HepG2 (cell line): ENCODE results near the gene JMJD1C. TPM values are rescaled to one million over a fixed set of nuclear protein-coding genes. Genes with fewer than 3 reads are reported as not detected.
A peak's percentile ranks its signal among the peaks of the same experiment; 100 is the strongest.

Source experiments
- CCDC6 ChIP-seq: sonication (generic); formaldehyde crosslinking; IDR thresholded peaks from 2 replicates; pipeline ENCODE4 v1.8.1; 2022; ENCODE audit warnings: mild to moderate bottlenecking, missing genetic modification reagents, moderate library complexity
- FOXK1 ChIP-seq: sonication (generic); formaldehyde crosslinking; IDR thresholded peaks from 2 replicates; pipeline ENCODE4 v1.4.0; 2020; ENCODE audit warnings: low read depth, missing genetic modification reagents, borderline replicate concordance
- KDM4B ChIP-seq: sonication (generic); formaldehyde crosslinking; IDR thresholded peaks from 2 replicates; pipeline ENCODE4 v1.4.0; 2020; ENCODE audit warnings: missing genetic modification reagents
- NKX3-1 ChIP-seq: sonication (generic); formaldehyde crosslinking; IDR thresholded peaks from 2 replicates; pipeline ENCODE4 v1.5.0; 2020; ENCODE audit warnings: missing genetic modification reagents
- NR1H2 ChIP-seq: sonication (generic); formaldehyde crosslinking; IDR thresholded peaks from 2 replicates; pipeline ENCODE4 v1.8.1; 2022; ENCODE audit warnings: low read depth, missing genetic modification reagents, borderline replicate concordance
- RAD51 ChIP-seq: fragments of 450-650 bp; IDR thresholded peaks from 2 replicates; pipeline ENCODE4 v1.6.1; 2016; ENCODE audit warnings: borderline replicate concordance
- RARG ChIP-seq: sonication (generic); formaldehyde crosslinking; IDR thresholded peaks from 2 replicates; pipeline ENCODE4 v1.4.0; 2020; ENCODE audit warnings: low read depth, mild to moderate bottlenecking, missing genetic modification reagents
- SMAD1 ChIP-seq: sonication (generic); formaldehyde crosslinking; IDR thresholded peaks from 2 replicates; pipeline ENCODE4 v1.4.0; 2020; ENCODE audit warnings: missing genetic modification reagents, low read depth, mild to moderate bottlenecking, borderline replicate concordance
- SRSF1 ChIP-seq: fragments of 200-400 bp; formaldehyde crosslinking; optimal IDR thresholded peaks from 2 replicates; pipeline ENCODE3; 2017; ENCODE audit warnings: mild to moderate bottlenecking, low read depth, low read length, moderate library complexity
- TIGD3 ChIP-seq: sonication (generic); formaldehyde crosslinking; IDR thresholded peaks from 2 replicates; pipeline ENCODE4 v1.5.1; 2020; ENCODE audit warnings: mild to moderate bottlenecking, missing genetic modification reagents, borderline replicate concordance
- TOPORS ChIP-seq: sonication (generic); formaldehyde crosslinking; IDR thresholded peaks from 2 replicates; pipeline ENCODE4 v1.8.0; 2023; ENCODE audit warnings: mild to moderate bottlenecking, missing genetic modification reagents
- YY1 ChIP-seq: IDR thresholded peaks from 2 replicates; pipeline ENCODE4 v1.6.1; 2011; ENCODE audit warnings: low read length, low read depth, moderate library complexity, mild to moderate bottlenecking; ENCODE audit not compliant: insufficient read depth, insufficient replicate concordance
- ZNF18 ChIP-seq: sonication (generic); formaldehyde crosslinking; IDR thresholded peaks from 2 replicates; pipeline ENCODE4 v1.8.0; 2022; ENCODE audit warnings: mild to moderate bottlenecking, missing genetic modification reagents; ENCODE audit not compliant: insufficient replicate concordance
- ZNF263 ChIP-seq: sonication (generic); formaldehyde crosslinking; IDR thresholded peaks from 2 replicates; pipeline ENCODE4 v1.4.0; 2020; ENCODE audit warnings: missing genetic modification reagents
- ZNF446 ChIP-seq: sonication (generic); formaldehyde crosslinking; IDR thresholded peaks from 2 replicates; pipeline ENCODE4 v1.5.0; 2020; ENCODE audit warnings: mild to moderate bottlenecking, missing genetic modification reagents
- ZNF644 ChIP-seq: IDR thresholded peaks from 2 replicates; pipeline ENCODE4 v1.6.1; 2016; ENCODE audit warnings: low read depth
- ZNF672 ChIP-seq: sonication (generic); formaldehyde crosslinking; IDR thresholded peaks from 2 replicates; pipeline ENCODE4 v1.8.1; 2022; ENCODE audit warnings: missing genetic modification reagents
- ZNF703 ChIP-seq: sonication (generic); formaldehyde crosslinking; IDR thresholded peaks from 2 replicates; pipeline ENCODE4 v1.5.1; 2020; ENCODE audit warnings: missing genetic modification reagents, mild to moderate bottlenecking, moderate library complexity, borderline replicate concordance
- ZNF776 ChIP-seq: sonication (generic); formaldehyde crosslinking; IDR thresholded peaks from 2 replicates; pipeline ENCODE4 v1.4.0; 2020; ENCODE audit warnings: mild to moderate bottlenecking, missing genetic modification reagents
- polyA plus RNA-seq, 8 experiments: library from polyadenylated mRNA; depleted of rRNA in 3 of 8; stranded (reverse) in 7 of 8; unstranded in 1 of 8; fragments of >200 nt; fragmentation: Illumina TruSeq in 4 of 8; extraction: Trizol in 4 of 8; gene quantifications; 2 replicates each; pipeline versions ENCODE4 v1.2.1 to v1.2.3, GENCODE V29; 2011 to 2016; ENCODE audit warnings: low read depth in 4 of 8, missing spikeins in 1 of 8, mixed read lengths in 1 of 8; ENCODE audit not compliant: insufficient read depth in 1 of 8
- total RNA-seq, 5 experiments: library from RNA; depleted of rRNA; stranded (reverse); fragments of >200 nt; fragmentation: Illumina TruSeq; extraction: Trizol; gene quantifications; 2 replicates each; pipeline ENCODE4 v1.2.3, GENCODE V29; 2016; ENCODE audit warnings: low read depth in 1 of 5
- TF ChIP-seq, protein P1 (sequence below): sonication (generic); formaldehyde crosslinking; IDR thresholded peaks from 2 replicates; pipeline ENCODE4 v1.4.0; 2020; ENCODE audit warnings: missing genetic modification reagents
- TF ChIP-seq, protein P2 (sequence below): sonication (generic); formaldehyde crosslinking; IDR thresholded peaks from 2 replicates; pipeline ENCODE4 v1.5.1; 2020; ENCODE audit warnings: mild to moderate bottlenecking, missing genetic modification reagents, moderate library complexity

Gene JMJD1C
- total and polyA plus RNA-seq, 2 of the 13 experiments (the other 11 are each of a cell fraction or from before 2014, with no cell fraction given) = 42.3 to 42.7 TPM

DNA sequence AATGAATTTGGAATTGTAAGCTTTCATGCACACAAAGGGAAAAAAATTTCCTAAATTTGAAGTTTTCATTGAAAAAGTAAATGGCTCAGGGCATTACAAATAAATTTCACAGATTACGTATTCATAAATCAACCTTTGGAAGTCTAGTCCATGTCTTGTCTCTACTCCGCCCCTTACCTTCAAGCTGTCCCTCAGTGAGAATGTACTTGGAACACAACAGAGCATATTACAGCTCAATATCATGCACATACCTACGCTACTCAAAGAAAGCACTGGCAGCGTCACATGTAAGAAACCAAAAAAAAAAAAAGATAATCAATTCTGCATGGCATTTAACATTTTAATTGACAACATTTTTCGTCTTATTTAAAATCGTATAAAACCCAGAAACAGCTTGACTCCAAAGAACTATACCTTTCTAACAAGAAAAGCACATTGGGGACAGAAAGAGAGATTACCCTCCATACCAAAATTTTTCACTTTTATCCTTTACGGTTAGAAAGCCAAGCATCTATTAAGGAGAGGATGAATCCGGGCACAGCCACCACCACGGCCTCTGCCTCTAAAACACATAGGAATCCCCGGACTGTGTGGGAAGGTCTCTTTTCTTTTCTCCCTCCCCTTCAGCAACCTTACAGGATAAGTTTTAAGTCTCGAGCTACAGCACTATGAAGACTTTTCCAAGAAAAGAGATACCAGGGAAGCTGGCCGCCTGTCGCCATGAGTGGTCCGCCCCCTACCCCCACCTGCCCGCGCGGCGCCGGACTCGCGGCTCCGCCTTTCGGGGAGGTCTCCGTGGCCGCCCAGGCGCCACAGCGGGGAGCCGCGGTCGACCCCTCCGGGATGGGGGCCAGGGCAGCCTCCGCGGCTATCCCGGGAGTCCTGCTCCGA lies 1.1 kb downstream of the JMJD1C start (continued):
- TF ChIP-seq ZNF703 (CRISPR knock-in tag) = no peak
- no peak for TF ChIP-seq RAD51
- TF ChIP-seq ZNF263 (CRISPR knock-in tag) = no peak
- TF ChIP-seq, protein P1, sequence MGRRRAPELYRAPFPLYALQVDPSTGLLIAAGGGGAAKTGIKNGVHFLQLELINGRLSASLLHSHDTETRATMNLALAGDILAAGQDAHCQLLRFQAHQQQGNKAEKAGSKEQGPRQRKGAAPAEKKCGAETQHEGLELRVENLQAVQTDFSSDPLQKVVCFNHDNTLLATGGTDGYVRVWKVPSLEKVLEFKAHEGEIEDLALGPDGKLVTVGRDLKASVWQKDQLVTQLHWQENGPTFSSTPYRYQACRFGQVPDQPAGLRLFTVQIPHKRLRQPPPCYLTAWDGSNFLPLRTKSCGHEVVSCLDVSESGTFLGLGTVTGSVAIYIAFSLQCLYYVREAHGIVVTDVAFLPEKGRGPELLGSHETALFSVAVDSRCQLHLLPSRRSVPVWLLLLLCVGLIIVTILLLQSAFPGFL (CRISPR knock-in tag) = no peak
- TF ChIP-seq FOXK1 = no peak
- no peak for TF ChIP-seq KDM4B
- no peak for TF ChIP-seq CCDC6 (CRISPR knock-in tag)
- no peak for TF ChIP-seq TOPORS (CRISPR knock-in tag)
- TF ChIP-seq ZNF776 (CRISPR knock-in tag) = no peak
- no peak for TF ChIP-seq RARG (CRISPR knock-in tag)
- TF ChIP-seq, protein P2, sequence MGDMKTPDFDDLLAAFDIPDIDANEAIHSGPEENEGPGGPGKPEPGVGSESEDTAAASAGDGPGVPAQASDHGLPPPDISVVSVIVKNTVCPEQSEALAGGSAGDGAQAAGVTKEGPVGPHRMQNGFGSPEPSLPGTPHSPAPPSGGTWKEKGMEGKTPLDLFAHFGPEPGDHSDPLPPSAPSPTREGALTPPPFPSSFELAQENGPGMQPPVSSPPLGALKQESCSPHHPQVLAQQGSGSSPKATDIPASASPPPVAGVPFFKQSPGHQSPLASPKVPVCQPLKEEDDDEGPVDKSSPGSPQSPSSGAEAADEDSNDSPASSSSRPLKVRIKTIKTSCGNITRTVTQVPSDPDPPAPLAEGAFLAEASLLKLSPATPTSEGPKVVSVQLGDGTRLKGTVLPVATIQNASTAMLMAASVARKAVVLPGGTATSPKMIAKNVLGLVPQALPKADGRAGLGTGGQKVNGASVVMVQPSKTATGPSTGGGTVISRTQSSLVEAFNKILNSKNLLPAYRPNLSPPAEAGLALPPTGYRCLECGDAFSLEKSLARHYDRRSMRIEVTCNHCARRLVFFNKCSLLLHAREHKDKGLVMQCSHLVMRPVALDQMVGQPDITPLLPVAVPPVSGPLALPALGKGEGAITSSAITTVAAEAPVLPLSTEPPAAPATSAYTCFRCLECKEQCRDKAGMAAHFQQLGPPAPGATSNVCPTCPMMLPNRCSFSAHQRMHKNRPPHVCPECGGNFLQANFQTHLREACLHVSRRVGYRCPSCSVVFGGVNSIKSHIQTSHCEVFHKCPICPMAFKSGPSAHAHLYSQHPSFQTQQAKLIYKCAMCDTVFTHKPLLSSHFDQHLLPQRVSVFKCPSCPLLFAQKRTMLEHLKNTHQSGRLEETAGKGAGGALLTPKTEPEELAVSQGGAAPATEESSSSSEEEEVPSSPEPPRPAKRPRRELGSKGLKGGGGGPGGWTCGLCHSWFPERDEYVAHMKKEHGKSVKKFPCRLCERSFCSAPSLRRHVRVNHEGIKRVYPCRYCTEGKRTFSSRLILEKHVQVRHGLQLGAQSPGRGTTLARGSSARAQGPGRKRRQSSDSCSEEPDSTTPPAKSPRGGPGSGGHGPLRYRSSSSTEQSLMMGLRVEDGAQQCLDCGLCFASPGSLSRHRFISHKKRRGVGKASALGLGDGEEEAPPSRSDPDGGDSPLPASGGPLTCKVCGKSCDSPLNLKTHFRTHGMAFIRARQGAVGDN (CRISPR knock-in tag) = no peak
- TF ChIP-seq ZNF644 = no peak
- no peak for TF ChIP-seq NKX3-1 (CRISPR knock-in tag)
- no peak for TF ChIP-seq TIGD3
- no peak for TF ChIP-seq ZNF446 (CRISPR knock-in tag)
- TF ChIP-seq YY1 = no peak
- no peak for TF ChIP-seq ZNF672 (CRISPR knock-in tag)
- peak; percentile 30 for TF ChIP-seq SRSF1
- no peak for TF ChIP-seq SMAD1 (CRISPR knock-in tag)
- peak; percentile 10 for TF ChIP-seq ZNF18
- no peak for TF ChIP-seq NR1H2
